ENCODE results near the gene DSC3. TPM values are rescaled to one million over a fixed set of nuclear protein-coding genes. Genes with fewer than 3 reads are reported as not detected.

The DSC3 gene
- total and polyA plus RNA-seq, 2 experiments from 2014 or later = 13.9 to 39.7 TPM

DNA sequence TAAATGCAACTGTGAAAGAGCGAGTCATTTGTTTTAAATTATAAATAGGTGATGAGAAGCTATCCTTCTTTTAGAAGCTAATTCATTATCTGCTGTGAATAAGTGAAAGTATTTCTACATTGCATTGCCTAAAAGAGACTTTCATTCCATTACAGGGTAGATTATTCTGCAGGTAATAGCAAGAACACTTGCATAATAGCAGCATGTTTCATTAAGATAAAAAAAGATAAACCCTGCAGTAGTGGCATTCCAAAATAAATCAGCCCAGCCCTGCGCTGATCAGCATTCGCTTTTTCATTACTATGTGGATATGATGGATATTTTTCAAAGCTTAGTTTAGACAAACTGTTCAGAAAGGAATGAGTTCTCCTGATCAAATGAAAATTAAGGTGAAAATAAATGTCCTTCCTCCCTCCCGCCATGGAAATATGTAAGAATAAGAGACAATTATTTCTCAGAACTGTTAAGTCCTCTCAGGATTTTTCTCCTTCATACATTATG lies 72.8 kb downstream of the DSC3 start:
- H3K79me2 ChIP-seq = no peaks in the 10 kb centered on the region
- no peaks in the 10 kb centered on the region for H3K4me1 ChIP-seq (ENCODE audit: insufficient read depth)
- no peaks in the 10 kb centered on the region for H3K27me3 ChIP-seq
- DNase-seq (ENCODE audit: low spot score) = no peak
- no peaks in the 10 kb centered on the region for H3K36me3 ChIP-seq (replicated peaks; ENCODE audit: insufficient read depth, low read depth)
- no peaks in the 10 kb centered on the region for H3K9me3 ChIP-seq (ENCODE audit: low read depth)
- no peak overlapping the region for H3K27ac ChIP-seq
- no peaks in the 10 kb centered on the region for H4K20me1 ChIP-seq (ENCODE audit: insufficient read depth, poor library complexity, severe bottlenecking)
- H2AFZ ChIP-seq = no peak overlapping the region
- H3K4me3 ChIP-seq = no peak overlapping the region
- TF ChIP-seq, protein P1, sequence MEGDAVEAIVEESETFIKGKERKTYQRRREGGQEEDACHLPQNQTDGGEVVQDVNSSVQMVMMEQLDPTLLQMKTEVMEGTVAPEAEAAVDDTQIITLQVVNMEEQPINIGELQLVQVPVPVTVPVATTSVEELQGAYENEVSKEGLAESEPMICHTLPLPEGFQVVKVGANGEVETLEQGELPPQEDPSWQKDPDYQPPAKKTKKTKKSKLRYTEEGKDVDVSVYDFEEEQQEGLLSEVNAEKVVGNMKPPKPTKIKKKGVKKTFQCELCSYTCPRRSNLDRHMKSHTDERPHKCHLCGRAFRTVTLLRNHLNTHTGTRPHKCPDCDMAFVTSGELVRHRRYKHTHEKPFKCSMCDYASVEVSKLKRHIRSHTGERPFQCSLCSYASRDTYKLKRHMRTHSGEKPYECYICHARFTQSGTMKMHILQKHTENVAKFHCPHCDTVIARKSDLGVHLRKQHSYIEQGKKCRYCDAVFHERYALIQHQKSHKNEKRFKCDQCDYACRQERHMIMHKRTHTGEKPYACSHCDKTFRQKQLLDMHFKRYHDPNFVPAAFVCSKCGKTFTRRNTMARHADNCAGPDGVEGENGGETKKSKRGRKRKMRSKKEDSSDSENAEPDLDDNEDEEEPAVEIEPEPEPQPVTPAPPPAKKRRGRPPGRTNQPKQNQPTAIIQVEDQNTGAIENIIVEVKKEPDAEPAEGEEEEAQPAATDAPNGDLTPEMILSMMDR (IDR thresholded peaks at IDR 0.05; ENCODE audit: poor library complexity) = no peak
- TF ChIP-seq EZH2phosphoT487 (IDR thresholded peaks at IDR 0.05; ENCODE audit: low read depth, severe bottlenecking, unreplicated experiment) (no peak), EZH2 (IDR thresholded peaks at IDR 0.05; ENCODE audit: borderline replicate concordance) (no peak)
- H3K4me2 ChIP-seq = no peak overlapping the region
- H3K9me2 ChIP-seq (replicated peaks; ENCODE audit: insufficient read depth) = no peaks in the 10 kb centered on the region
- 91% methylated on average over 4 of the region's 4 CpGs for WGBS (ENCODE audit: low lambda C conversion rate, missing lambda C conversion rate)

DNA sequence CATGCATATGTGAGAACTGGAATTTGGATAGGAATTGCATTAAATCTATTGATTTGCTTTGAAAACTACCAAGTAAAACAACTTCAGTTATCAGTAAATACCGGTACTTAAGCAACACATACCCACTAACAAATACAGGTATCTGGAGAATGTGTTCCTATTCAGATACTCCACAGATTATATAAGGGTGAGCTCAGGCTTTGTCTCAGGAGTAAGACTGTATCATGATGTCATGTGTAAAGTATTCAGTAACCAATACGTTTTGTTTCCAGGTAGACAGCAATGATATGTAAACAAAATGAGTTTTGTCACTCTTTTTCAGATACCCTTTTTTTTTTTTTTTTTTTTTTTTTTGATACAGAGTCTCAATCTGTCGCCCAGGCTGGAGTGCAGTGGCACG lies 74.8 kb downstream of the DSC3 start:
- TF ChIP-seq, protein P1 (IDR thresholded peaks at IDR 0.05; ENCODE audit: poor library complexity) = no peak
- TF ChIP-seq EZH2phosphoT487 (IDR thresholded peaks at IDR 0.05; ENCODE audit: low read depth, severe bottlenecking, unreplicated experiment) (no peak), EZH2 (IDR thresholded peaks at IDR 0.05; ENCODE audit: borderline replicate concordance) (no peak)
- no peak overlapping the region for H2AFZ ChIP-seq
- no peaks in the 10 kb centered on the region for H3K9me2 ChIP-seq (replicated peaks; ENCODE audit: insufficient read depth)
- no peaks in the 10 kb centered on the region for H3K79me2 ChIP-seq
- DNase-seq (ENCODE audit: low spot score) = no peak
- no peaks in the 10 kb centered on the region for H3K36me3 ChIP-seq (replicated peaks; ENCODE audit: insufficient read depth, low read depth)
- H3K4me2 ChIP-seq = no peak overlapping the region
- no peaks in the 10 kb centered on the region for H4K20me1 ChIP-seq (ENCODE audit: insufficient read depth, poor library complexity, severe bottlenecking)
- H3K27ac ChIP-seq = no peak overlapping the region
- 64% methylated on average over 3 of the region's 4 CpGs for WGBS (ENCODE audit: low lambda C conversion rate, missing lambda C conversion rate)
- H3K4me3 ChIP-seq = no peak overlapping the region
- no peaks in the 10 kb centered on the region for H3K27me3 ChIP-seq
- no peaks in the 10 kb centered on the region for H3K9me3 ChIP-seq (ENCODE audit: low read depth)
- H3K4me1 ChIP-seq (ENCODE audit: insufficient read depth) = no peaks in the 10 kb centered on the region

DNA sequence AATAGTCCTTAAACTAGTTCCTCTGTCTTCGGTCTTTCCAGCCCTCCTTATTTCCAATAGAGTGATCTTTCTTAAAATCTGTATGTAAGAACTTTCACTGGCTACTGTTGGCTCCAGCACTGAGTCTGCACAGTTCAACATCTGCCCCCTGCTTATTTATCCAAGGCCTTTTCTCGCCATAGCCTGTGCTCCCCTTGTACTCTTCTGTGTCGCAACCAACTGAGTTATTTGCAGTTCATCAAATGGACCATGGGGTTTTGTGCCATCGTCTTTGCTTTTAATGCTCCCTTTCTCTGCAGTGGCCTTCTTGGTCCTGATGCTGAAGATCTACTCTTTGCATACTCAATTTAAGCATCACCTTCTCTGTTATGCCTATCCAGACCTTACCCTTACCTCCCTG lies 77.3 kb downstream of the DSC3 start:
- Histone ChIP-seq H3K4me1 (ENCODE audit: insufficient read depth) (no peaks in the 10 kb centered on the region), H2AFZ (no peak overlapping the region), H3K9me3 (ENCODE audit: low read depth) (no peaks in the 10 kb centered on the region), H3K36me3 (replicated peaks; ENCODE audit: insufficient read depth, low read depth) (no peaks in the 10 kb centered on the region), H3K9me2 (replicated peaks; ENCODE audit: insufficient read depth) (no peaks in the 10 kb centered on the region), H4K20me1 (ENCODE audit: insufficient read depth, poor library complexity, severe bottlenecking) (no peaks in the 10 kb centered on the region), H3K27ac (no peak overlapping the region), H3K27me3 (no peaks in the 10 kb centered on the region), H3K79me2 (no peaks in the 10 kb centered on the region), H3K4me3 (no peak overlapping the region), H3K4me2 (no peak overlapping the region)
- no peak for TF ChIP-seq EZH2 (IDR thresholded peaks at IDR 0.05; ENCODE audit: borderline replicate concordance)
- TF ChIP-seq, protein P1 (IDR thresholded peaks at IDR 0.05; ENCODE audit: poor library complexity) = no peak
- TF ChIP-seq EZH2phosphoT487 (IDR thresholded peaks at IDR 0.05; ENCODE audit: low read depth, severe bottlenecking, unreplicated experiment) = no peak
- DNase-seq (ENCODE audit: low spot score) = no peak
- 88% methylated on average over 4 of the region's 4 CpGs for WGBS (ENCODE audit: low lambda C conversion rate, missing lambda C conversion rate)

DNA sequence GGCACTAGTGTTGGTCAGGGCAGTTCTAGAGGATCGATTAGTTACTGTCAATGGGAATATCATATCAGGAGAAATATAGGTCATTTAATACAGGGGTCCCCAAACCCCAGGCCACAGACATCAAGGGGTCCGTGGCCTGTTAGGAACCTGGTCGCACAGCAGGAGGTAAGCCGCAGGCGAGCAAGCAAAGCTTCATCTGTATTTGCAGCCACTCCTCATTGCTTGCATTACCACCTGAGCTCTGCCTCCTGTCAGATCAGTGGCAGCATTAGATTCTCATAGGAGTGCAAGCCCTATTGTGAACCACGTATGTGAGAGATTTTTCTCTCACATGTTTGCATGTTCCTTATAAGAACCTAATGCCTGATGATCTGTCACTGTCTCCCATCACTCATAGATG lies 81.9 kb downstream of the DSC3 start:
- H3K27me3 ChIP-seq = no peaks in the 10 kb centered on the region
- no peak for DNase-seq (ENCODE audit: low spot score)
- no peaks in the 10 kb centered on the region for H3K9me2 ChIP-seq (replicated peaks; ENCODE audit: insufficient read depth)
- H3K36me3 ChIP-seq (replicated peaks; ENCODE audit: insufficient read depth, low read depth) = no peaks in the 10 kb centered on the region
- no peak overlapping the region for H3K27ac ChIP-seq
- no peaks in the 10 kb centered on the region for H3K79me2 ChIP-seq
- no peaks in the 10 kb centered on the region for H4K20me1 ChIP-seq (ENCODE audit: insufficient read depth, poor library complexity, severe bottlenecking)
- no peak overlapping the region for H3K4me3 ChIP-seq
- 97% methylated on average over 6 of the region's 6 CpGs for WGBS (ENCODE audit: low lambda C conversion rate, missing lambda C conversion rate)
- H3K9me3 ChIP-seq (ENCODE audit: low read depth) = no peaks in the 10 kb centered on the region
- H2AFZ ChIP-seq = no peak overlapping the region
- no peaks in the 10 kb centered on the region for H3K4me1 ChIP-seq (ENCODE audit: insufficient read depth)
- H3K4me2 ChIP-seq = no peak overlapping the region
- TF ChIP-seq EZH2 (IDR thresholded peaks at IDR 0.05; ENCODE audit: borderline replicate concordance) (no peak), EZH2phosphoT487 (IDR thresholded peaks at IDR 0.05; ENCODE audit: low read depth, severe bottlenecking, unreplicated experiment) (no peak)
- TF ChIP-seq, protein P1 (IDR thresholded peaks at IDR 0.05; ENCODE audit: poor library complexity) = no peak

Data from hepatocyte (in vitro differentiated cells).